ENCODE data around the gene PLAAT5.

PLAAT5 gene

DNA sequence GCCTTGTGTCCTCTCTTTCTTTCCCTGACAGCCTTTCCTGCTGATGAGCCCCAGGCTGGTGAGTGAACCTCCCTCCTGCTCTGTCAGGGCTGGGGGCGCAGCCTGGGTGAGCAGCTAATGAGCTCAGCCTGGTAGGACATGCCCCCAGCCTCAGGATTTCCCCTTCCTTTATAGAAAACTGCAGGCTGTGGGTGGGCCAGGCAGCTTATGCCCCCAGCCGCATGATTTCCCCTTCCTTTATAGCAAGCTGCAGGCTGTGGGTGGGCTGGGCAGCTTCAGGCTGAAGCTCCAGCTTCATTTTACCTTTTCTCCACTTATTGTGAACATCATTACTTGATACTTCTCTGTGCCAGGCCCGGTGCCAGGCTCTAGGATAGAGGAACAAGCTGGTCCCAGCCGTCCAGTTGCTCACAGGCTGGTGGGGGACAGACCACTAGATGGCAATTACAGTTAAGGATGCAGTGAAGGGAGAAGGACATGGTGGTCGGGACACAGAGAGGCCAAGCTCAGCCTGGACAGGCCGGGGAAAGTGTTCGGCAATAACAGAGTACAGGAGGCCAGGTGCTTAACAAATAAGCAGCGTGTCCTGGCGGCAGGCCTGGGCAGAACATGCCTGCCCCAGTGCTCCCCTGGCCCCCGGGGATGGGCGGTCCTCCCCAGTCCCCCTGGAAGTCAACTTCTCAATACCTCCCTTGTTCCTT, 20.2 kb upstream of the PLAAT5 start:
- DNase-seq, result no peak

DNA sequence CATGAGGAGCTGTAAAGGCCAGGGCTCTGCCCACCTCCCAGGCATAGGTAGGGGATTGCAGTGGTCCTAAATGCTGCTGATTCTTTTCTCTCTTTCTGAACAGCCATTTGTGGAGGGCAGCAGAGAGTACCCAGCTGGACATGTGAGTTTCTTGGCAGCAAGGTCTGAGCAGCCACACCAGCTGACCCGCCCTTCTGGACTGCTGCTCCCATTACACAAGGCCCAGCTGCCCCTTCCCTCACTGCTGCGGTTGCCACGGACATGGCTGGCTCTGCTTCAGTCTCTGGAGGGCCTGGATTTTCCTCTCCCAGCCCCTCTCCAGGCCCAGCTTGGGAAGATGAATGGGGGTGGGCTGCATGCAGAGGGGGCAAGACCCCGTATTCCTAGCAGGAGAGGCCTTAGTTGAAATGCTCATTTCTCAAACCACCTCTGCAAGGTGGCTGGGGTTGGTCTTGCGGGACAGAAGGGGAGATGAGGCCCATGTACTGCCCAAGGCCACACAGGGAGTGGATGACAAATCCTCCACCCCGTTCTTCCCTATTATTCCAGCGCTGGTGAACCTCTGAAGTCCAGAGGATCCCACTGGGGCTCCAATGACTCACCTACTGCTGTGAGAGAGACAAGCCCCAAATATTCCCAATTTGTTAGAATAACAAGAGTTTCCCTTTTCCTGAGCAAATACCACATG, 19.5 kb upstream of the PLAAT5 start:
- no peak for DNase-seq

DNA sequence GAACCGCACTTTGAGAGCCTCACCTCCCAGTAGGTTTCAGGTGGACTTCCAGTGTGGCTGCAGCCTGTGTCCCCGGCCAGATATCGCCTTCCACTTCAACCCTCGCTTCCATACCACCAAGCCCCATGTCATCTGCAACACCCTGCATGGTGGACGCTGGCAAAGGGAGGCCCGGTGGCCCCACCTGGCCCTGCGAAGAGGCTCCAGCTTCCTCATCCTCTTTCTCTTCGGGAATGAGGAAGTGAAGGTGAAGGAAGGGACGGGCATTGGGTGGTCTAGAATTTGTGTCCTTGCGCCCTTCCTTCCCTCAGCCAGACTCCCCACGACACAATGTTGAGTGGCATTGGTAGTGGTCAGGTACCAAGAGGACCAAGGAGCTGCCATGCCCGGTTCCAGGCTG, 17.8 kb upstream of the PLAAT5 start:
- no peak for DNase-seq

DNA sequence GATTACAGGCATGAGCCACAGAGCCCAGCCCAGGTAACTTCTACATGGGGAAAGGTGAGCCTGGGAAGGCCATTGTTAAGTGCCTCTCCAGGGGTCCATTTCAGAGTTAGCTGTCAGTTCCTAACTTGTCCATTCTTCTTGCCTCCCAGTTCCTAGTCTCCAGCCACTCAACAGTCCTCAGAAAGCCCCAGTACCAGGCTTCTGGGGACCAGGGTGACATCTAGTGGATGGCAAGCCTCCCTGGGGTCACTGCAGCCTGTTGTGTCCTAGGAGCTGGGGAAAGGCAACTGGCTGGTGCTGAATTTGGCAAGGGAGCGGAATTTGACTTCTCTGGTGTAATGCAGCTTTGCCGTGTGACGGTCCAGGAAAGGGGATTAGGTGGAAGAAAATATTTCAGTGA, 17.0 kb upstream of the PLAAT5 start:
- no peak for DNase-seq

DNA sequence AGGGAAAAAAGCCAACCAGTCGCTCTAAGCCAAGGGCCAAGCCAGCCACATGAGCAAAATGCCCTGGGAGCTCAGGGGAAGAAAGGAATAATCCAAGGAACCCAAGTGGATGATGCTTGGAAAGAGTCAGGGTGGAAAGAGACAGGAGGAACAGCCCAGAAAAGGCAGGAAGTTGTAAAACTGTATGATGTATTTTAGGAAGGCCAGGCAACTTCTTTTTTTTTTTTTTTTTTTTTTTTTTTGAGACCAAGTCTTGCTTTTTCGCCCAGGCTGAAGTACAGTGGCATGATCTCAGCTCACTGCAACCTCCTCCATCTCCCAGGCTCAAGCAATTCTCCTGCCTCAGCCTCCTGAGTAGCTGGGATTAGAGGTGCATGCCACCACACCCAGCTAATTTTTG, 16.5 kb upstream of the PLAAT5 start:
- no peak for DNase-seq

DNA sequence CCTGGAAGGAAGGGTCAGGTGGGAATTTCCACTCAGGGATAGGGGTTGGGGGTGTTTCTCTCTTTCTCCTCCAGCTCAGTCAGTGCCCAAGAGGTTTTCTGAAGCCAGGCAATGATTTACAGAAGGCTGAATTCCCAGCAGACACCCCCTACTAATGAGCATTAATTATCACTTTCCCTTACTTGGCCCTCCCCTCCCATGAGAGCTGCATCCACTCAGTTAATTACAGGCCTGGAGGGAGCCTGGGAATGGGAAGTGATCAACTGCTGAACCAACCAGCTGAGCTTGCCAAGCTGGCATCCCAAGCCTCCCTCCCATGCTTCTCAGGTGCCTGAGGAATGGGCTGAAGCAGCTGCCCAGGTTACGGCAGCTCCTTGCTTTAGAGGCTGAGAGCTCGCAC, 15.9 kb upstream of the PLAAT5 start:
- no peak for DNase-seq

DNA sequence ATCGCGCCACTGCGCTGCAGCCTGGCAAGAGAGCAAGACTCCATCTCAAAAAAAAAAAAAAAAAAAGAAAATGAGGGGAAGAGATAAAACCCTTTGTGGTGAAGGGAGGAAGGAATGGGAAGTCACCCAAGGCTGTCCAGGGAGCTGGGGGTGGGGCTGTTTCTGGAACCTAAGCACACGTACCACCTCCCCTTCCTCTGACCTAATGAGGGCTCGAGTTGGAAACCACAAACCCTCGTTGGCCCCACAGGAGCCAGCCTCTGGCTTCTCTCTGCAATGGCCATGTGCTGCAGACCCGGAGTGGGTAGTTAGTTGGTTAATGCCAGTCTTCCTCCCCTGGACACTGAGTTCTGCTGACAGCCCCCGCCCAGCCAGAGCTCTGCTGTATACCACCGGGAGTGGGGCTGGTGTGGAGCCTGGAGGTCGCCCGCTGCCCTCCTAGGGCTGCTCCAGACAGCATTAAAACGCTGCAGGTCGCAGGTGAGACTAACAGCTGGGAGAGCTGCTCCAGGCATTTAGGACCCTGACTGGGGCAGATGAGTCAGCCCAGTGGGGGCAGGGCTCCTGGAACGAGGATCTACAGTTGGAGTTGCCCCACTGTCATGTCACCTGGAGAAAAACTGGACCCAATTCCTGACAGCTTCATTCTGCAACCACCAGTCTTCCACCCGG, 15.0 kb upstream of the PLAAT5 start, which contains the start of gene LGALS12:
TSS of gene LGALS12 (plus strand) at position 228 of the 672 bp plus-strand sequence. CDS start at position 603, 375 bp downstream.
- no peak for DNase-seq

DNA sequence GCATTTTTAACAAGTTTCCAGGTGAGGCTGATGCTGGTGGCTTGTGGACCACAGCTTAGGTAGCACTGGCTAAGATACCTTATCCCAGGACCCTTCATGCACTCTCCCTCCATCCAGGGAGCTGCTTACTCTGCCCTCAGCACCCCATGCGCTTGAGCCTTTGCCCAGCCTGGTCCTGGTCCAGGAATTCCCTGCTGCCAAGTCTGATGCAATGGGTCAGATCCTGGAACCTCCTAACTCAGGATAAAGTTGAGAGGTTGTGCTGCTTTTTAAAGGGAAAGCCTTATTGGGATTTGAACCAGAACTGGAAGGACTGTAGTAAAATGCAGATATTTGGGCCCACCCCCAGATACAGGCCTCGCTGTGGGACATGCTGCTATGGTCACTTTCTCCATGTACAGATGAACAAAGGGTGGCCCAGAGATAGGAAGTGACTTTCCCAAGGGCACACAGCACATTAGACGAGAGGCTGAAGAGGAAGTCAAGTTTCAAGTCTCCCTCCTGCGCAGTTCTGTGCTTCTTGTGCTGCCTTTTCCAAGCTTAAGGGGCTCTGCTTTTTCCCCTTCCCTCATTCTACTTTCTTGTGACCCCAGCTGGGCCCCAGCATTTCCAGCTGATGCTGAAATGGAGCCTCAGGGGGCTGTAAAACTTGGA, 14.1 kb upstream of the PLAAT5 start:
- no peak for DNase-seq

DNA sequence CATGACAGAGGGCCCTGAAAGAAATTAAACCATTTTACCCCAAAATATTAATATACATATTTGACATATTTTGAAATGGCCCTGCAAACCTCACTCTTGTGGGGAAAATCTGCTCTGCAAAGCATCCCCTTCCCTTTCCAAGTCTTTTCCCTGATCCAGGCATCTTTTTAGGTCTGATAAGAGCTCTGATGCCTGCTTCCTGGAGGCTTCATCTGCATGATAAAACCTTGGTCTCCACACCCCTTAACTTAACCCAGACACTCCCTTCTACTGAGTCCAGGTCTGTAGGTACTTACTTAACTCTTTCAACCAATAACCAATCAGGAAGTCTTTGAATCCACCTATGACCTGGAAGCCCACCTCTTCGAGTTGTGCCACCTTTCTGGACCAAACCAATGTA, 13.1 kb upstream of the PLAAT5 start:
- DNase-seq, result no peak

DNA sequence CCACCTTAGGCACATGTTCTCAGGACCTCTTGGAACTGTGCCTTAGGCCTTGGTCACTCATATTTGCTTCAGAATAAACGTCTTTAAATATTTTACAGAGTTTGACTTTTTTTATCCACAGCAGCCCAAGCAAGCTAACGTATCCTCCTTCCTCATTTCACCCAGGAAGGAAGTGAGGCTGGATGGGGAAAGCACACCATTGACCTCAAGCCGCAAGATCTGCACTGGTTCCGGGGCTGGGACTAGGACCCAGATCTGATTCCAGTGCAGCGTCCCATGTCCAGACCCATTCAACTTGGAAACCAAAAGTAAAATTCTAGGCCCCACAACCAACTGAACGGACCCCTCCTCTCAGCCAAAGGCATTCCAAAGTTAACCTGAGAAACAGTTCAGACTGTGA, 12.5 kb upstream of the PLAAT5 start:
- no peak for DNase-seq

DNA sequence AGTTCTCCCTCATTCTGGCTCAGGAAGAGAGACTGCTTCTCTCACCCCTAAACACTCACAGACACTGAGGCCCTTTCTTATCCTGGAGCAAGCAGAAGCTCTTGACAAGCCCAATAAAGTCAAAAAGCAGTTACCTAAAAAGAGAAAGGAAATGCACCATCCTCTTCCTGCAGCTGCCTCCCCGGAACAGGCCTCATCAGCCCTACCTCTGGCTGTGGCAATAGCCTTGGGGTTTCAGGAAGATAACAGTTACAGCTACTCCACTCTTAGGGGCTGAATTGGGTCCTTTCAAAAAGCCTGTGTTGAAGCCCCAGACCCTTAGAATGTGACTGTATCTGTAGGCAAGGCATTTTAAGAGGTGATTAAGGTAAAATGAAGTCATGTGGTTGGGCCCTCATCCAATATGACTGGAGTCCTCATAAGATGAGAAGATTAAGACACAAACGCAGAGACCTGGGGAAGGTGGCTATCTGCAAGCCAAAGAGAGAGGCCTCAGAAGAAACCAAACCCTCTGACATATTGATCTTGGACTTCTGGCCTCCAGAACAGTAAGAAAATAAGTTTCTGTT, 11.4 kb upstream of the PLAAT5 start:
- no peak for DNase-seq

DNA sequence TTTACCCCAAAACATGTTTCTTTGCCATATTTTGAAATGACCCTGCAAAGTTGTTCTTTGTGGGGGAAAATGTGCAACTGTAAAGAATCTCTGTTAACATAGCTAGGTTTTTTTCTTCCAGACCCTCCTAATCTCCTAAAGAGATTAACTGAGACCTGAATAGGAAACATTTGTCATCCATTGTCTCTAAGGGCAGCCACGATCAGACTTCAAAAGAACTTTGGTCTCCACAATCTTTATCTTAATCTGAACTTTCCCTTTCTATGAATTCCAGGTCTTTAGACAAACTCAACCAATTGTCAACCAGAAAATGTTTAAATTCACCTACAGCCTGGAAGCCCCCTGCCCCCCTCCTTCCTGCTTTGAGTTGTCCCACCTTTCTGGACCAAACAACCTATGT, 10.3 kb upstream of the PLAAT5 start:
- DNase-seq, result no peak

DNA sequence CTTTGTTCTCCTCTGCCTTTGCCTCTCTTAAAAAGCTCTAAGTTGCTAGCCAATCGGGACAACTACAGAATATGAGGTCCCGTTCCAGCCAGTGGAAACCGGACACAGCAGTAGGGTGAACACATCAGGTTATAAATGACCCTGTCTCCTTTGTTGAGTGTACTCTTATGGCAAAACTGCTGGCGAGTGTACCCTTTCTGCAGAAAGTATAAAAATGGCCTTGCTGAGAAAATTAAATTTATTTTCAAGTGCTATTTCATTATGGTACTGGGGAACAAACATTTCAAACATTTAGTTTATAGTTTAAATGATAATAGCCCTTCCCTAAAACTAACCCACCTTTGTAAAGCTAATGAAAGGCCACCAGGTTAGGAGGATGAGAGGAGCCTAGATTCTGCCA, 8.9 kb upstream of the PLAAT5 start:
- no peak for DNase-seq

DNA sequence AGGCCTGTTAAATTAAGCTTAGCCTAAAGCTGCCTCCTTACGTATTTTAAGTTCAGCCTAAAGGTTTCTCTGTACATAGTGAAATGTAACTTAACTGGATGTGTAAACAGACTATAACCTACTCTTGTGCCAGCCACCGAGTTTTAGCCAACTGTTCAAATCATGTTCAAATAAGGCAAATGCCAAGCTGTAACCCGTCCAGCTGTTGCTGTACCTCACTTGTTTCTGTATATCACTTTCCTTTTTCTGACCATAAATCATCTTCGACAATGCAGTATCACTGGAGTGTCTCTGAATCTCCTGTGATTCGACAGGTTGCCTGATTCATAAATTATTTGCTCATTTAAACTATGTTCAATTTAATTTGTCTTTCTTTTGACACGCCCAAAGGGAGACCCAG, 4.0 kb upstream of the PLAAT5 start:
- no peak for DNase-seq

DNA sequence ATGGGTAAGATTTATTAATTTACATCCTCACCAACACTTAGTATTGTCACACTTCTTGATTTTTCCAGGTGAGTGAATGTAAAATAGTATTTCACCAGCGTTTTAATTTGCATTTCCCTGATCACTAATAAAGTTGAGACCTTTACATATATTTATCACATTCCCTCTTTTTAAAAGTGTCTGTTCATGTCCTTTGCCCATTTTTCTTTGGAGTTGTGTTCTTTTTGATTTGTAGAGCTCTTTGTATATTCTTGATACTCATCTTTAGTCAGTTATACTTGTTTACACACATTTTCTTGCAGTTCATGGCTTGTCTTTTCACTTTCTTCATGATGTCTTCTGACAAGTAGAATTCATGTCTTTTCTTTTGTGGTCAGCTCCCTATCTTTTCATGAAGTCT, 2.2 kb upstream of the PLAAT5 start:
- DNase-seq, result no peak

DNA sequence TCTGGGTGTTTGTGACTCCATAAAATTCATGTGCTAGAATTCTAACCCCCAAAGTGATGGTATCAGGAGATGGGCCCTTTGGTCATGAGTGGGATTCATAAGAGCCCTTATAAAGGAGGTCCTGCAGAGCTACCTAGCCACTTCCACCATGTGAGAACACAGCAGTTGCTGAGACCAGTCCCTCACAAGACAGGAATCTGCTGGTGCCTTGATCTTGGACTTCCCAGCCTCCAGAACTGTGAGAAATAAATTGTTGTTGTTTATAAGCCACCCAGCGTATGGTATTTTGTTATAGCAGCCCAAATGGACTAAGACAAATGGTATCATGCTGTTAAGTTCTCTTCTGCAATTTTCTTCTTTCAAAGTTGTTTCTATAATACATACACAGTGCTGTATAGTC, 1.5 kb upstream of the PLAAT5 start:
- no peak for DNase-seq

DNA sequence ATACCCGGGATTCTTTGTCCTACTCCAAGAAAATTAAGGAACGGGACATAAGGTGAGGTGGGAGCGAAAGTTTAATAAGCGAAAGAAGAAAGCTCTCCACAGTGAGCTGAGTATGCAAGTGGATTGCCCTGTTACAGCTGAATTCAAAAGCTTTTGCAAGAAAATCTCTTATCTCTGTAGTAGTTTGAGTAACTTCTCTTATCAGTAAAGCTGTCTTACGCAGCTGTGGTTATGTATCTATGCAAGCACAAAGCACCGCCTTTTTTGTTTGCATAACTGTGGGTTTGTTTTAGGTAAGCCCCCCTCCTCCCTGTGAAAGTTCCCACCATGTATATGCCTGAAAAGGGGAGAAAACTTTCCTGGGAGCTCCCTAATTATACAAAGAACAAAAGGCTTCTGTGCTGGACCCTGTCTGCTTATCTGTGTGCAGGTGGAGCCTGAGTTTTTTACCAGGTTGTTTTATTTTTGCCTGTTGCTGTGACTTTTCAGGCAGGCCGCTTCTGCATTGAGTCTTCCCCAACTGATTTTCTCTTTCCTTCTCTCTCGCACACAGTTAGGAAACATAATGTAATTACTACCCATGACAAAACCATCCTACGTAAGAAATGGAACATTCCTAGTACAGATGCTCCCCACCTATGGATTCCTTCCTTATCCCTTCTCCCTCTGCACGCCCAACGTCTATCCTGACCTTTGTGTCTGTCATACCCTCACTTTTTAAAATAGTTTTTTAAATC, 837 bp upstream of the PLAAT5 start:
- DNase-seq, result no peak

DNA sequence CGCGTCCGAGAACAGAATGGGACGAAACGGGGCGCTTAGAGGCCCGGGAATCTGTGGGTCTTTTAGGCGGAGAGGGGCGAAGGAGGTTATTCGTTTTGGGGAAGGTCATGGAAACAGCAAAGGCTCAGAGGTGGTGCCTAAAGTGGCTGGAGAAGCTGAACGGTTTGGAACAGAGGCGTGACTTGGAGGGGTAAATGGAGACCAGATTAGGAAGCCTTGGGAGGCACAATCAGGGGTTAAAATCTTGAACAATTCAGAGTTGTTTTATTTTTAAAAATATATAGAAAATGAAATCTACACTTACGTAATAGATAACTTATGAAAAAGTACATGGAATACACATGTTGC, 247 bp upstream of the PLAAT5 start:
- no peak for DNase-seq

DNA sequence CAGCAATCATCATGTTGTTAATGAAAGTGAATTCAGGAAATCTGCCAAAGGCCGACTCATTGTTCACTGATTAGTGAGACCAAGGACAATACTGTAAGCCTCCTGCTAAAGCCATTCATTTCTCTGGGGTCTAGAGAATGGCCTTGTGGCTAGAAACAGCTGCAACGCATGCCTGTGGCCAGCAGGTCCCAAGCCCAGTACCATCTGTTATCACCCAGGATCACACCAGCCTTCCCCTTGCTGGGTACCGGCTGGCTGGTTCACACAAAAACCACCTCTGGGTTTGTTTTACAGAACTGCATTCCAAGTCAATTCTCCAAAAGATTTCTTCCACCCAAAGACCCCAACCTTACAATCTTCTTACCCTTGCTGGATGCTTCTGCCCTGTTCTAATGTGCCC, 1.1 kb downstream of the PLAAT5 start:
- DNase-seq, result no peak

DNA sequence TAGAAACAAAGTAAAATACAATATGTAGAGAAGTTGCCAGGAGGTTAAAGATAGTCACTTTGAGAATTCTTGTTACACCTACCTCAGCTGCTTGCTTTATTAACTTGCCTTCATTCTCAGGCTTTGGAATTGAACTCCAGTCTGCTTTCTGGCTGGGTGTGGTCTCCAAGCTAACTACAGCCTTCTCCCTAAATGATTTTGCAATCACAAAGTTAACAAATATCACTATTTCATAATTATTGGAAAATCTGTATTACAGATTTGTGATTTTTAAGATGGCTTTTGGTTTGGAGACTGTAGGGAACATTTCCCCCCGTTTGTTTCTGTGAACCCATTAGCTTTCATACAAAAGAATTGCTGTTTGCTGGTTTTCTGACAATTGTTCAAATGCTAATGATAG, 2.2 kb downstream of the PLAAT5 start:
- no peak for DNase-seq

DNA sequence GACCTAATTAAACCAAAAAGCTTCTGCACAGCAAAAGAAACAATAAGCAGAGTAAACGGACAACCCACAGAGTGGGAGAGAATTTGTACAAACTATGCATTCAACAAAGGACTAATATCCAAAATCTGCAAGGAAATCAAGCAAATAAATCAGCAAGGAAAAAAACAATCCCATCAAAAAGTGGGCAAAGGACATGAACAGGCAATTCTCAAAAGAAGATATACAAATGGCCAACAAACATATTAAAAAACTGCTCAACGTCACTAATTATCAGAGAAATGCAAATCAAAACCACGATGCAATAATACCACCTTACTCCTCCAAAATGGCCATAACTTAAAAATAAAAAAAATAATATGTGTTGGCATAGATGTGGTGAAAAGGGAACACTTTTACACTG, 5.2 kb downstream of the PLAAT5 start:
- DNase-seq, result no peak

DNA sequence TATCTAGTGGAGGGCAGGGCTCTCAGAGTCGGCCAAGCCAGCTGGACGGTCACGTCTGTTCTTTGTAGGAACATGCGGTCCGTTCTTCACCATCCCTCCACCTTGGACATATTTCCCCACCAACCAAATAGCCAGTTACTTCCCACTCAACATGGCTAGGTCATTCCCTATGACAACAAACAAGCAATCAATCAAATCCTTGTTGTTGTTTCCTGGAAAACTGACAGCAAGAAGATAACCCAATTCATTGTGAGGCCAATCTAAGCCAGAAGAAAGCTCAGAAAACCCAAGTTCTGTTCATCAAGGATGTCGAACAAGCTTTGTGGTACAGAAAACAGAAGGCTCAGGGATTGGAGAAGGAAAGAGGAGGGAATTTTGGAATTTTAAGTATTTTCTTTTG, 10.9 kb downstream of the PLAAT5 start:
- DNase-seq, result no peak

DNA sequence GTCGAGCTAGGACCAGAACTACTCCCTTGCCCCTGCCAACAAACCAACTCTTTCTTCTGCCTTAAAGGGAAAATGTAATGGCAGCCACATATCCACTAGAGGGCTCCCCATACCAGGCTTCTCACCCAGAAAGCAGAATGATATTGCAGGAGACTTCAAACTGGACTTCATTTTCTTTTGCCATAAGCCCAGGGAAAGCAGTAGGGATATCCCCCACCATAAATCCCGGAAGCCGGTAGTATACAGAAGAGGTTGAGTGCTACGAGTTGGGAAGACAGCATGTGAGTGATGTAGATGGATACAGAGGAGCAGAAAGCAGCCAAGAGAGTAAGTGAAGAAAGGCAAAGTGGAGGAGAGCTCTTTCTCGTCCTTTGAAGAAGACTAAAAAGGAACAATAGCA, 12.1 kb downstream of the PLAAT5 start:
- DNase-seq, result peak; percentile 81

Measured in NCI-H2227 treated with DMSO at 0.1 percent for 48 hours (cell line).